WTC11 (cell line): Measurements from ENCODE around the gene NTMT2. TPM values are rescaled to one million over a fixed set of nuclear protein-coding genes. Genes with fewer than 3 reads are reported as not detected.

Source experiments
- ATAC-seq: fragments of 200-7000 bp; cut with Tn5 transposase; 2 replicates; pipeline ENCODE4 v1.10.0; 2021; ENCODE audit warnings: mild to moderate bottlenecking, moderate library complexity
- Bru-seq: library from RNA; stranded (reverse); fragments of 400-500 nt; gene quantifications from one replicate; lab custom pipeline; 2021; lab: Mats Ljungman, UMichigan
- CTCF ChIA-PET: fragments of 300-600 bp; sonication (Branson Sonifier 250); formaldehyde crosslinking; loops from one replicate; lab custom pipeline; 2021; ENCODE audit warnings: antibody characterized with exemption; lab: Charles Lee
- POLR2A ChIA-PET: fragments of 350-600 bp; sonication (Branson Sonifier 250); formaldehyde crosslinking; loops from one replicate; lab custom pipeline; 2021; ENCODE audit warnings: antibody characterized with exemption; lab: Charles Lee
- DNase-seq: peaks from one replicate; pipeline ENCODE4 v3.0.0; 2021; ENCODE audit warnings: low spot score
- H3K27ac Mint-ChIP-seq: 2 replicates; pipeline ENCODE4 v1.8.0; 2021; ENCODE audit warnings: mixed read lengths
- H3K27me3 Mint-ChIP-seq: 2 replicates; pipeline ENCODE4 v1.8.0; 2021; ENCODE audit warnings: low read depth, mild to moderate bottlenecking, moderate library complexity, mixed read lengths
- H3K36me3 Mint-ChIP-seq: 2 replicates; pipeline ENCODE4 v1.8.0; 2021; ENCODE audit warnings: mixed read lengths
- H3K4me1 Mint-ChIP-seq: 2 replicates; pipeline ENCODE4 v1.8.0; 2022; ENCODE audit warnings: mixed read lengths
- H3K4me3 Mint-ChIP-seq: 2 replicates; pipeline ENCODE4 v1.8.0; 2021; ENCODE audit warnings: mild to moderate bottlenecking, moderate library complexity, mixed read lengths
- H3K9me3 Mint-ChIP-seq: 2 replicates; pipeline ENCODE4 v1.8.0; 2021; ENCODE audit warnings: mixed read lengths
- ATF1 ChIP-seq: sonication (generic); formaldehyde crosslinking; IDR thresholded peaks from 2 replicates; pipeline ENCODE4 v1.8.1; 2023; ENCODE audit warnings: mild to moderate bottlenecking, moderate library complexity, missing genetic modification reagents
- CBFB ChIP-seq: sonication (generic); formaldehyde crosslinking; IDR thresholded peaks from 2 replicates; pipeline ENCODE4 v1.8.1; 2022; ENCODE audit warnings: mild to moderate bottlenecking, low read depth, missing genetic modification reagents
- CDX4 ChIP-seq: fragments of 250-450 bp; sonication (Bioruptor Pico); IDR thresholded peaks from 2 replicates; pipeline ENCODE4 v1.9.0; 2021; ENCODE audit warnings: moderate library complexity, mild to moderate bottlenecking, inconsistent platforms, borderline replicate concordance
- CREB1 ChIP-seq: sonication (generic); formaldehyde crosslinking; IDR thresholded peaks from 2 replicates; pipeline ENCODE4 v1.8.0; 2023; ENCODE audit warnings: mild to moderate bottlenecking, missing genetic modification reagents
- CREM ChIP-seq: sonication (generic); formaldehyde crosslinking; IDR thresholded peaks from 2 replicates; pipeline ENCODE4 v1.8.1; 2022; ENCODE audit warnings: mild to moderate bottlenecking, missing genetic modification reagents, moderate library complexity
- E2F1 ChIP-seq: sonication (generic); formaldehyde crosslinking; IDR thresholded peaks from 2 replicates; pipeline ENCODE4 v1.8.0; 2022; ENCODE audit warnings: mild to moderate bottlenecking, missing genetic modification reagents
- E2F4 ChIP-seq: sonication (generic); formaldehyde crosslinking; IDR thresholded peaks from 2 replicates; pipeline ENCODE4 v1.8.1; 2022; ENCODE audit warnings: low read depth, mild to moderate bottlenecking, moderate library complexity, missing genetic modification reagents, borderline replicate concordance
- E2F5 ChIP-seq: sonication (generic); formaldehyde crosslinking; IDR thresholded peaks from 2 replicates; pipeline ENCODE4 v1.8.1; 2022; ENCODE audit warnings: mild to moderate bottlenecking, moderate library complexity, missing genetic modification reagents
- ETV6 ChIP-seq: sonication (generic); formaldehyde crosslinking; IDR thresholded peaks from 2 replicates; pipeline ENCODE4 v1.8.1; 2022; ENCODE audit warnings: mild to moderate bottlenecking, missing genetic modification reagents
- FOXP4 ChIP-seq: sonication (generic); formaldehyde crosslinking; IDR thresholded peaks from 2 replicates; pipeline ENCODE4 v1.8.0; 2022; ENCODE audit warnings: mild to moderate bottlenecking, missing genetic modification reagents
- GTF2I ChIP-seq: fragments of 250-450 bp; sonication (Bioruptor Pico); conservative IDR thresholded peaks from 2 replicates; pipeline ENCODE4 v1.4.0; 2021; ENCODE audit warnings: mild to moderate bottlenecking
- HMGA2 ChIP-seq: fragments of 250-450 bp; sonication (Bioruptor Pico); IDR thresholded peaks from 2 replicates; pipeline ENCODE4 v1.4.0; 2021; ENCODE audit warnings: mild to moderate bottlenecking, moderate library complexity
- IRF2 ChIP-seq: sonication (generic); formaldehyde crosslinking; IDR thresholded peaks from 2 replicates; pipeline ENCODE4 v1.8.0; 2022; ENCODE audit warnings: low read depth, missing genetic modification reagents, borderline replicate concordance
- JAZF1 ChIP-seq: fragments of 250-450 bp; sonication (Bioruptor Pico); IDR thresholded peaks from 2 replicates; pipeline ENCODE4 v1.9.0; 2021; ENCODE audit warnings: moderate library complexity, mild to moderate bottlenecking, inconsistent platforms
- MXD4 ChIP-seq: fragments of 250-450 bp; sonication (Bioruptor Pico); IDR thresholded peaks from 2 replicates; pipeline ENCODE4 v1.8.0; 2021; ENCODE audit warnings: mild to moderate bottlenecking, moderate library complexity, borderline replicate concordance
- NFE2L1 ChIP-seq: sonication (generic); formaldehyde crosslinking; IDR thresholded peaks from 2 replicates; pipeline ENCODE4 v1.8.1; 2023; ENCODE audit warnings: missing genetic modification reagents
- NR3C1 ChIP-seq: sonication (generic); formaldehyde crosslinking; conservative IDR thresholded peaks from 2 replicates; pipeline ENCODE4 v1.8.1; 2023; ENCODE audit warnings: low read depth, mild to moderate bottlenecking, missing genetic modification reagents
- RORB ChIP-seq: fragments of 250-450 bp; sonication (Bioruptor Pico); IDR thresholded peaks from 2 replicates; pipeline ENCODE4 v1.9.0; 2021; ENCODE audit warnings: mild to moderate bottlenecking
- USF2 ChIP-seq: sonication (generic); formaldehyde crosslinking; IDR thresholded peaks from 2 replicates; pipeline ENCODE4 v1.8.1; 2023; ENCODE audit warnings: mild to moderate bottlenecking, missing genetic modification reagents, moderate library complexity
- ZNF232 ChIP-seq: sonication (generic); formaldehyde crosslinking; IDR thresholded peaks from 2 replicates; pipeline ENCODE4 v1.8.0; 2022; ENCODE audit warnings: mild to moderate bottlenecking, missing genetic modification reagents
- ZNF281 ChIP-seq: sonication (generic); formaldehyde crosslinking; IDR thresholded peaks from 2 replicates; pipeline ENCODE4 v1.8.0; 2023; ENCODE audit warnings: mild to moderate bottlenecking, missing genetic modification reagents
- ZNF416 ChIP-seq: fragments of 250-450 bp; sonication (Bioruptor Pico); IDR thresholded peaks from 2 replicates; pipeline ENCODE4 v1.9.0; 2021; ENCODE audit warnings: mild to moderate bottlenecking, inconsistent platforms
- ZNF423 ChIP-seq: fragments of 250-450 bp; sonication (Bioruptor Pico); IDR thresholded peaks from 2 replicates; pipeline ENCODE4 v2.1.2; 2022; ENCODE audit warnings: mild to moderate bottlenecking, moderate library complexity
- long read RNA-seq, 3 experiments: library from RNA in 1 of 3; library from capped mRNA in 1 of 3; library from polyadenylated mRNA in 1 of 3; unstranded in 2 of 3; stranded (forward) in 1 of 3; transcript quantifications; one replicate each; pipeline ENCODE4 v2.0.0, GENCODE V29; 2021
- total RNA-seq: library from RNA; stranded (reverse); gene quantifications from 3 replicates; pipeline ENCODE4 v1.2.3, GENCODE V29; 2021

Gene NTMT2
- total RNA-seq, result 0.24 to 0.44 TPM (median 0.44 TPM) in 3 replicates
- percentile 32 among the genes with signal in this experiment for Bru-seq, nascent RNA
- long read RNA-seq, experiment 1, partial matches to known transcripts, result 0 of 4 reads
- long read RNA-seq, experiment 1, other reads (novel, unspliced or antisense), result 4 of 4 reads
- long read RNA-seq, experiment 2, result 0 reads
- long read RNA-seq, experiment 3, partial matches to known transcripts, result 0 of 1 reads
- long read RNA-seq, experiment 3, other reads (novel, unspliced or antisense), result 1 of 1 reads

GRCh38 chr1:170145770-170146676 lies at the start of gene NTMT2:
Gene NTMT2 (plus strand): TSS chr1:170145959. CDS start chr1:170146108, 149 bp downstream.
- Mint-ChIP-seq H3K27me3 (peaks cover 64% of the 10 kb centered on the region), H3K4me3 (peak within 1 kb of the TSS; percentile 18), H3K27ac (no peak within 1 kb of the TSS), H3K4me1 (peaks cover 30% of the 10 kb centered on the region), H3K36me3 (peaks cover 8% of the 10 kb centered on the region; the same call in 1 of the 2 replicates), H3K9me3 (peaks cover 9% of the 10 kb centered on the region)
- peak; percentile 95 for ATAC-seq
- POLR2A ChIA-PET, result no interaction called here
- CTCF ChIA-PET, result interaction anchor here (1.0 to 1.5 kb wide), 2 partner anchors 71 to 150 kb away, joined by 3 to 5 read pairs; partner anchors contain the start of gene KIFAP3
- peak; percentile 63 for DNase-seq
- peak; percentile 70; the same call in 1 of the 2 replicates for TF ChIP-seq ETV6 (CRISPR knock-in tag)
- no peak for TF ChIP-seq ZNF416 (CRISPR knock-in tag)
- no peak for TF ChIP-seq E2F1 (CRISPR knock-in tag)
- no peak for TF ChIP-seq NFE2L1 (CRISPR knock-in tag)
- TF ChIP-seq IRF2, result no peak
- TF ChIP-seq CDX4 (CRISPR knock-in tag), result no peak
- no peak for TF ChIP-seq CREM (CRISPR knock-in tag)
- no peak for TF ChIP-seq CBFB (CRISPR knock-in tag)
- no peak for TF ChIP-seq NR3C1 (CRISPR knock-in tag)
- TF ChIP-seq ZNF423 (CRISPR knock-in tag), result peak; percentile 84
- TF ChIP-seq FOXP4 (CRISPR knock-in tag), result no peak
- TF ChIP-seq JAZF1 (CRISPR knock-in tag), result no peak
- TF ChIP-seq ATF1 (CRISPR knock-in tag), result no peak
- TF ChIP-seq E2F4 (CRISPR knock-in tag), result no peak
- no peak for TF ChIP-seq ZNF281
- TF ChIP-seq RORB (CRISPR knock-in tag), result no peak
- 0 out of 2 replicates have a peak, but pooled peaks have one; percentile 34 for TF ChIP-seq ZNF232
- TF ChIP-seq GTF2I (CRISPR knock-in tag), result no peak
- TF ChIP-seq USF2, result no peak; the same call in 1 of the 2 replicates
- no peak for TF ChIP-seq CREB1 (CRISPR knock-in tag)
- TF ChIP-seq MXD4 (CRISPR knock-in tag), result no peak
- 0 out of 2 replicates have a peak, but pooled peaks have one; percentile 18 for TF ChIP-seq HMGA2
- no peak for TF ChIP-seq E2F5 (CRISPR knock-in tag)
